BLaER1 treated with 17β-estradiol and CSF1 and Interleukin-3, amounts not matched to agents 10 nM and 100 nM (cell line): ENCODE data around the gene CPLX1.

Source experiments
- H3K27ac ChIP-seq, 11 experiments: shearing (Covaris generic); formaldehyde crosslinking; 2 replicates each; pipeline ENCODE4 v1.8.1; 2022
- H3K27me3 ChIP-seq, 11 experiments: shearing (Covaris generic); formaldehyde crosslinking; 2 replicates each; pipeline ENCODE4 v1.8.1; 2022
- H3K36me3 ChIP-seq, 11 experiments: shearing (Covaris generic); formaldehyde crosslinking; 2 replicates each; pipeline ENCODE4 v1.8.1; 2022
- H3K4me1 ChIP-seq, 10 experiments: shearing (Covaris generic); formaldehyde crosslinking; 2 replicates each; pipeline ENCODE4 v1.8.1; 2022
- H3K4me2 ChIP-seq, 11 experiments: shearing (Covaris generic); formaldehyde crosslinking; 2 replicates each; pipeline ENCODE4 v1.8.1; 2022
- H3K4me3 ChIP-seq, 10 experiments: shearing (Covaris generic); formaldehyde crosslinking; 2 replicates each; pipeline ENCODE4 v1.8.1; 2022
- H3K9ac ChIP-seq, 11 experiments: shearing (Covaris generic); formaldehyde crosslinking; 2 replicates each; pipeline ENCODE4 v1.8.1; 2022
- H3K9me3 ChIP-seq, 11 experiments: shearing (Covaris generic); formaldehyde crosslinking; replicated peaks in 1 of 11; 2 replicates each; pipeline ENCODE4 v1.8.1; 2022
- H4K20me1 ChIP-seq, 11 experiments: shearing (Covaris generic); formaldehyde crosslinking; 2 replicates each; pipeline ENCODE4 v1.8.1; 2022
- Cebpa-rat ChIP-seq, 11 experiments: shearing (Covaris generic); IDR thresholded peaks; 2 replicates each; pipeline ENCODE4 v1.8.1; 2022

Gene CPLX1

GRCh38 chr4:858831-859451 lies 33.0 kb upstream of the CPLX1 start:
- Histone ChIP-seq H4K20me1 (peaks cover 0 to 59% (median 7%) of the 10 kb centered on the region in 11 experiments; a peak in 8 of 22 replicates), H3K27ac (no peak overlapping the region), H3K9ac (no peak overlapping the region), H3K4me3 (no peak overlapping the region), H3K9me3 (peaks cover 0 to 49% (median 35%) of the 10 kb centered on the region in 11 experiments; a peak in 19 of 22 replicates), H3K4me1 (no peaks in the 10 kb centered on the region), H3K4me2 (no peak overlapping the region), H3K36me3 (peaks cover 96 to 100% (median 99%) of the 10 kb centered on the region in 11 experiments), H3K27me3 (no peaks in the 10 kb centered on the region)
- no peak for TF ChIP-seq Cebpa-rat (IDR thresholded peaks at IDR 0.05)

GRCh38 chr4:858041-858481 lies 32.1 kb upstream of the CPLX1 start:
- H3K4me3 ChIP-seq = no peak overlapping the region
- H3K27me3 ChIP-seq = no peaks in the 10 kb centered on the region
- no peaks in the 10 kb centered on the region for H3K4me1 ChIP-seq
- no peak overlapping the region for H3K27ac ChIP-seq
- peaks cover 94 to 100% (median 98%) of the 10 kb centered on the region in 11 experiments for H3K36me3 ChIP-seq
- H4K20me1 ChIP-seq = peaks cover 0 to 56% (median 7%) of the 10 kb centered on the region in 11 experiments; a peak in 8 of 22 replicates
- no peak overlapping the region for H3K4me2 ChIP-seq
- H3K9me3 ChIP-seq = peaks cover 0 to 46% (median 33%) of the 10 kb centered on the region in 11 experiments; a peak in 19 of 22 replicates
- TF ChIP-seq Cebpa-rat (IDR thresholded peaks at IDR 0.05) = no peak
- H3K9ac ChIP-seq = no peak overlapping the region

- H3K9me3 ChIP-seq = peaks cover 0 to 43% (median 33%) of the 10 kb centered on the region in 11 experiments; a peak in 19 of 22 replicates
- TF ChIP-seq Cebpa-rat (IDR thresholded peaks at IDR 0.05) = no peak
- H3K4me3 ChIP-seq = peak overlapping the region in 1 of 10 experiments; percentile 22; a peak in 2 of 20 replicates
- H4K20me1 ChIP-seq = peaks cover 0 to 57% (median 7%) of the 10 kb centered on the region in 11 experiments; a peak in 8 of 22 replicates
- H3K4me2 ChIP-seq = no peak overlapping the region
- H3K9ac ChIP-seq = no peak overlapping the region
- no peak overlapping the region for H3K27ac ChIP-seq
- peaks cover 94 to 100% (median 98%) of the 10 kb centered on the region in 11 experiments for H3K36me3 ChIP-seq
- no peaks in the 10 kb centered on the region for H3K4me1 ChIP-seq
- H3K27me3 ChIP-seq = no peaks in the 10 kb centered on the region
Measured at GRCh38 chr4:857461-857860, 31.5 kb upstream of the CPLX1 start.

- no peak overlapping the region for H3K4me3 ChIP-seq
- TF ChIP-seq Cebpa-rat (IDR thresholded peaks at IDR 0.05) = no peak
- H3K9me3 ChIP-seq = peaks cover 0 to 43% (median 32%) of the 10 kb centered on the region in 11 experiments; a peak in 19 of 22 replicates
- H3K36me3 ChIP-seq = peaks cover 93 to 100% (median 96%) of the 10 kb centered on the region in 11 experiments
- H3K9ac ChIP-seq = no peak overlapping the region
- H4K20me1 ChIP-seq = peaks cover 0 to 58% (median 7%) of the 10 kb centered on the region in 11 experiments; a peak in 9 of 22 replicates
- H3K27me3 ChIP-seq = no peaks in the 10 kb centered on the region
- no peaks in the 10 kb centered on the region for H3K4me1 ChIP-seq
- H3K4me2 ChIP-seq = no peak overlapping the region
- no peak overlapping the region for H3K27ac ChIP-seq
Measured at GRCh38 chr4:856225-856901, 30.4 kb upstream of the CPLX1 start.

GRCh38 chr4:855880-856224 lies 29.9 kb upstream of the CPLX1 start:
- no peaks in the 10 kb centered on the region for H3K27me3 ChIP-seq
- H3K9me3 ChIP-seq = peaks cover 0 to 43% (median 32%) of the 10 kb centered on the region in 11 experiments; a peak in 19 of 22 replicates
- H3K9ac ChIP-seq = no peak overlapping the region
- peaks cover 0 to 58% (median 6%) of the 10 kb centered on the region in 11 experiments; a peak in 9 of 22 replicates for H4K20me1 ChIP-seq
- H3K36me3 ChIP-seq = peaks cover 93 to 100% (median 96%) of the 10 kb centered on the region in 11 experiments
- H3K4me1 ChIP-seq = no peaks in the 10 kb centered on the region
- H3K4me3 ChIP-seq = no peak overlapping the region
- TF ChIP-seq Cebpa-rat (IDR thresholded peaks at IDR 0.05) = no peak
- no peak overlapping the region for H3K4me2 ChIP-seq
- H3K27ac ChIP-seq = no peak overlapping the region

- Histone ChIP-seq H3K9me3 (peaks cover 0 to 39% (median 31%) of the 10 kb centered on the region in 11 experiments; a peak in 19 of 22 replicates), H3K9ac (no peak overlapping the region), H3K4me1 (no peaks in the 10 kb centered on the region), H3K36me3 (peaks cover 92 to 100% (median 94%) of the 10 kb centered on the region in 11 experiments), H3K4me3 (no peak overlapping the region), H3K4me2 (no peak overlapping the region), H3K27me3 (no peaks in the 10 kb centered on the region), H4K20me1 (peaks cover 0 to 52% (median 6%) of the 10 kb centered on the region in 11 experiments; a peak in 9 of 22 replicates), H3K27ac (no peak overlapping the region)
- TF ChIP-seq Cebpa-rat (IDR thresholded peaks at IDR 0.05) = no peak
Measured at GRCh38 chr4:854356-854755, 28.4 kb upstream of the CPLX1 start.

GRCh38 chr4:853416-853781 lies 27.5 kb upstream of the CPLX1 start:
- no peak overlapping the region for H3K9ac ChIP-seq
- no peak overlapping the region for H3K27ac ChIP-seq
- H3K4me2 ChIP-seq = no peak overlapping the region
- H3K9me3 ChIP-seq = peaks cover 0 to 30% (median 22%) of the 10 kb centered on the region in 11 experiments; a peak in 19 of 22 replicates
- peaks cover 92 to 100% (median 94%) of the 10 kb centered on the region in 11 experiments for H3K36me3 ChIP-seq
- H4K20me1 ChIP-seq = peaks cover 0 to 45% (median 6%) of the 10 kb centered on the region in 11 experiments; a peak in 9 of 22 replicates
- no peak for TF ChIP-seq Cebpa-rat (IDR thresholded peaks at IDR 0.05)
- no peak overlapping the region for H3K4me3 ChIP-seq
- H3K27me3 ChIP-seq = no peaks in the 10 kb centered on the region
- peaks cover 0 to 8% (median 0%) of the 10 kb centered on the region in 10 experiments; a peak in 2 of 20 replicates for H3K4me1 ChIP-seq

- Histone ChIP-seq H4K20me1 (peaks cover 0 to 43% (median 6%) of the 10 kb centered on the region in 11 experiments; a peak in 9 of 22 replicates), H3K36me3 (peaks cover 89 to 97% (median 91%) of the 10 kb centered on the region in 11 experiments), H3K9ac (no peak overlapping the region), H3K4me1 (peaks cover 0 to 10% (median 0%) of the 10 kb centered on the region in 10 experiments; a peak in 2 of 20 replicates), H3K4me3 (no peak overlapping the region), H3K27me3 (no peaks in the 10 kb centered on the region), H3K4me2 (no peak overlapping the region), H3K9me3 (peaks cover 6 to 27% (median 14%) of the 10 kb centered on the region in 11 experiments), H3K27ac (no peak overlapping the region)
- TF ChIP-seq Cebpa-rat (IDR thresholded peaks at IDR 0.05) = no peak
Measured at GRCh38 chr4:851701-852430, 25.9 kb upstream of the CPLX1 start.
